NCI-H2227 (cell line): Measurements from ENCODE around the gene STX19.
"Not testable (repeated sequence)": the region's sequence is repeated elsewhere in the genome, so short reads cannot be mapped to it uniquely, and the experiment has no call there.

Experiments
- DNase-seq: peaks from one replicate; lab custom pipeline; 2025; ENCODE audit not compliant: unreplicated experiment; lab: John Stamatoyannopoulos, UW

Gene STX19, protein sequence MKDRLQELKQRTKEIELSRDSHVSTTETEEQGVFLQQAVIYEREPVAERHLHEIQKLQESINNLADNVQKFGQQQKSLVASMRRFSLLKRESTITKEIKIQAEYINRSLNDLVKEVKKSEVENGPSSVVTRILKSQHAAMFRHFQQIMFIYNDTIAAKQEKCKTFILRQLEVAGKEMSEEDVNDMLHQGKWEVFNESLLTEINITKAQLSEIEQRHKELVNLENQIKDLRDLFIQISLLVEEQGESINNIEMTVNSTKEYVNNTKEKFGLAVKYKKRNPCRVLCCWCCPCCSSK

DNA sequence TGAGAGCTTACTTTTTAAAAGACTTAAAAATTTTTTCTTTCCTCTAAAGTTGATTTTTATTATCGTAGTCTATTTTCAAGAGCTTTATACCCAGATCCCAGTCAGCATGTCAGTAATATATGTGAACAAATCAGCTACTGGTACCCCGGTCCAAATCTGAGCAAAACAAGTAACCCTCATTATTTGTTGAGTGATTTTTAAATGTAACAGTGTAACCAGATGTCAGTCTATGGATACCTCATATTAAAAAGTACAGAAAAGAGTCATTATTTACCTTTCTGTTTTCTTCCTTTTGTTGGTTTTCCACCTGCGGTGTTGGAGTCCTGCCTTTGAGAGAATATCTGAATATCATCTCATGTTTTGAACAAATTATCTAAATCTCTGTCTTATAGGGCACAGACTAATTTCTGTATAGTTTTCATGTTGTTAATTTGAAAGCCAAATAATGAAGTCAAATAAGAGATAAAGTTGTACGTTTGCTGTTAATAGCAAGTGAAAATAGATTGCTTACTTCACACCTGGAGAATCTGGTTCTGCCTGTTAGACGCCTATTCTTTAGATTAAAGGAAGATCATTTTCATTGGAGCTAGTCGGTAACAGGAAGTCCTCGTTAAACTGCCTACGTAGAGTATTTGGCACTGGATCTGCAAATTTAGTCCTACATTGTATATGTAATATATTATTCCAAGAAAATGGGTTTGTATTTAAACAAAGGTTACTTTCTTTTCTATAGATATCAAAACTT, at the start of gene STX19:
Gene STX19, minus strand, starts transcription at position 505 of the 745 bp plus-strand sequence. CDS start 13,328 bp downstream, outside the sequence.
- DNase-seq, result no peak

DNA sequence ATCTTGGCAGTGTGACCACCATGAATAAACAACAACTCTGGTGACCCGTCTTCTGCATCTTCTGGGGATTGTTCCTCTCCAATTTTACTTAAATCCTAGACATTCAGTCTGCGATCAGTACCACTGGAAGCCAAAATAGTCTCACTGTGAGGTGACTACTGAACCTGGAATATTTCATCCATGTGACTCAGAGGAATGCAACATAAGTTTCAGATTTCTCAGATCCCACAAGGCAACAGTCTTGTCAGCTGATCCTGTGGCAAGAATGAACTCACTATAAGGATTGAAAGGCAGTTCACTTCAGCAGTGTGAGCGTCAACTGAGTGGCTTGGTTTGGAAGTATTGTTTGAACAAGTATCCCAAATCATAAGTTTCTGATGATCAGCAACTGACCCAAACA, 47.7 kb upstream of the STX19 start:
- DNase-seq, result no peak

DNA sequence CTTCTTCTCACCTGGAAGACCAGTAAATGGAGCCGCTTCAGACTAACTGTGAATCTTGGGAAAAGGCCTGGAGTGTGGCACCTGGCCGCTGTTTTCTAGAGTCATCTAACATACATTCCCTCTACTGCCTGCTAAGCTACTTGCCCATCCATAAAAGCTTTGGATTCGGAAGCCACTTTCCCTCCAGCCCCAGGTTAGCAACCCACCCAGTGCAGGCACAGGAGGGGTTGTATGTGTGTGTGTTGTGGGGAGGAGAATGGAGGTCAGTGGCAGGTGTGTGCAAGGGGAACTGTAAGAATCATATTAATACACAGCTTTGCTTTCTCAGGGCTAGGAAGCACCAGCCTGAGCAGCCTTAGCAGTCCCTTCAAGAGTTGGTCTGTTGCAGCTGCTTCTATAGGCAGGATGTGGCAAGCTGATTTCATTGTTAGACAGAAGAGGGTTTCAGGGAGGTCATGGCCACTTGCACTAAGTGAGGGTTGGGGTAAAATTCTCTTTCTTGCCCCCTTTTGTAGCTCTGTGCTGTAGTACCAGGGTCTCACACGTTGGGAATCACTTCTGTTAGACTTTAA, 43.4 kb upstream of the STX19 start:
- DNase-seq, result no peak

DNA sequence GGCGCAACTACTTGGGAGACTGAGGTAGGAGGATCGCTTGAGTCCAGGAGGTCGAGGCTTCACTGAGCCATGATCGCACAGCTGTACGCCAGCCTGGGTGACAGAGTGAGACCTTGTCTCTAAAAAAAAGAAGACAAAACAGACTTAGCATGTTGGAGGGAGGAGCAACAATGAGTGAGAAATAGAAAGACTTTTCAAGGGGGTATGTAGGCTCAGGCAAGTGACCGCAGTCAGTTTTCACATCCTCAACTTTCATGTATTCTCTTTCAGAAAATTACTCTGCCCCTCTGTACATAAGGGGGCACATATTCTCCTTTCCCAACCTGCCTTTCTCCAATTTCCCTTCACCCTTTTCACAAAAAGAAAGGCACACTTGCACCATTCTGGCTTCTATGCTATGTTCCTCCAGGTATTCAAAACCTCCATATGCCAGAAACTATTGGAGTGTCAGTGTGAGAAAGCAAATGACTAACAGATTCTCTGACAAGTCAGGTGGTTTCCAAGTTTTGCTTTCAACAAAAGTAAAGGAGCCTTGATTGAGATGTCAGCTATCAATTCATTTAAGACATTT, 42.0 kb upstream of the STX19 start:
- no peak for DNase-seq

DNA sequence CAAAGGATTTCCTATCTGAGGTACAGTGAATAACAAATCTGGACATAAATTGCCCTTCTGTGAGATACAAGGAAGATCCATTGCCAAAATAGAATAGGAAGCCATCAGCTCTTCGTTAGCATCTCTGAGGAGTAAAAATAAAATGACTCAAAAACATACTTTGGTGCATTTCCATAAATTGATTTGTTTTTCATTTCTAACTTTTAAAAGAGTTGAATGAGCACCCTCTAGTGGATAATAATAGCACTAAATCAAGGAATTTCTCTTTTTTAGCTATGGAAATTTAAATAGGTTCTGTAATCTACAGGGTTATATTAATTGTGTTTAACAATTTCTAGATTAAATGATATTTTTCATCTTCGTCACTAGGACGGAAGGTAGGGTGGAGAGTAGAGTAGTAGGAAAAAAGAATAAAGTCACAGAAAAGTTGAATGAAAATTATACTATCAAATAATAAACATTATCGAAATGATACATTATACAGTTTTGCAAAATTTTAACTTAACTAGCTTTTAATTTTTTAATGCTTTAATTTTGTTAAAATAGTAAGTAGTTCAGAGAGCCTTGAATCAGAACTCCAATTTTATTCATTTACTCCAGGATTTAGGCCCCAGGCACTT, 40.9 kb upstream of the STX19 start:
- peak; percentile 15 for DNase-seq

DNA sequence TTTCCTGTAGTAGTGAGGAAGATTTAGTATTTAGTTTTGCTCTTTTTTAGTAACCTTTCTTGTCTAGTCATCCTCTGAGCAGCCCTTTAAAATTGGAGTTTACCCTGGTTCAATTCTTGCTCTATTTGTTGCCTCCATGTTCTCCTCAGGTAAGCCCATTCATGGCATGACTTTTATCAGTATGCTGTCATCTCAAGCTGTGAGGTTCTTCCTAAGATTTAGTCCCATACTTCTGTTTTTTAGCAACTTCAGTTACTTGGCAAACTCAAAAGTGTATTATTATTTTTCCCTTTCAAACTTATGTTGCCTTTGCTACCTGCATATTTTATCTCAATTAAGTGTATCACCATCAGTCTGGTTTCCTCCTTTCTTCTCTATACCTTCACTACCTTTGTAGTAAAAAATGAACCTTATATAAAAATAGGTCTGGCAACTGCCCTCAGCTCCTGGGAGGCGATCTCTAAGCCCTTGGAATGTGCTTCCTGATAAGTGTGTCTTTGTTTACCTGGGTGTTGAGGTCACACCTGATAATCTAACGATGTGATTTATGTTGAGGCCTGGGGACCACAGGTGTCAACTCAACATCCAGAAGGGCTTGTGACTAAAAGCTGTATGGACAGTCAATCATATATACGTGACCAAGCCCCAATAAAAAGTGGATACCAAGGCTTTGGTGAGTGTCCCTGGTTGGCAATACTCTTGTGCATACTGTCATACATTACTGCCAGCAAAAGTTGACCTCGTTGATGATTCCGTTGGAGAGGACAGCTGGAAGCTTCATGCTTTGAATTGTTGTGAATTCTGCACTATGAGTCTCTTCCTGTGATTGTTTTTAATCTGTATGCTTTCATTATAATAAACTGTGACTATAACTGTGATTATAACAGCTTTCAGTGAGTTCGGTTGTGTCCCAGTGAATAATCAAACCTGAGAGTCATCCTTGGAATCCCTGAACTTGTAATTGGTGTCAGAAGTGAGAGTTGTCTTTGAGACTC, 38.4 kb upstream of the STX19 start:
- no peak for DNase-seq

DNA sequence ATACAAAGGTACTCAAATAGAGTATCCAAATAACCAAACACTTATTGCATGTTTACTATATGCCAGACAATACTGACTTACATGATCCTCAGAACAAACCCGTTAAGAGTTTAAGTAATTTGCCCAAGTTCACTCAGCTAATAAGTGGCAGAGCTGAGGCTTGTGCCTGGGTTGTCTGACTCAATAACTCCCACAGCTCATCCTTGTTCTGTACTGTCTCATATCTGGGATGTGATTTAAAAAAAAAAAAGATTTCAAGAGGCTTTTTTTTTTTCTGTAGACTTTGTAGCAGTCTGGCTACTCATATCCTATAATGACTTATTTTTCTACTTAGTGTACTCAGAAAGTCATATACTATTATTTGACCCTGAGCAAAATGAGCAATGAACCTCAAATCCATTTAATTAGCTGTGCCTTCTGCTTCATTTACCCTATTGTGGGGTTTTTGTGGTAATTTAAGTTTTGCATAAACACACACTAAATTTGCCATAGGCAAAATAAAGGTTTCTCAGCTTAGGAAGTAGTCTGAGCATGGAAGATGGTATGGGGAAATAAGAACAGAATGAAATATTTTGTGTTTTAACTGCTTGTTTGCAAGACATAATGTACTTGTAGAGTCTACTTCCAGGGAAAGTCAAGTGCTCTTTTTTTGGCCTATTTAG, 37.6 kb upstream of the STX19 start:
- DNase-seq, result no peak

DNA sequence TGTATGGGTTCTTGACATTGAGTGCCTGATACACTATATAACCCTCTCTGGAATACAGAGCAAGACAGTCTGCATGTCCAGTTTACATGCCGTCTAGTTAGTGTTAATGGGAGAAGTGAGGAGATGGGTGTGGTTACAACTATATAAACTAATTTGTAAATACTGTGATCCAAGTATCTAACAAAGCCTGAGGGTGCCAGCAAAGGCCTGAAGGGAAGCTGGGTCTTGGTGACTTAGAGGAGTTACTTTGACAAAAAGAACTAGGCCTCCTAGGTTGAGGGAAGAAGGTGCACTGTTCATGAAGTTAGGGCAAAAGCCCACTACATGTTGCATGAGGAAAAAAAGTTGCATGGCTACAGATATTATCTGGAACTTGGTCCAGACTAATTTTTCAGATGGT, 36.7 kb upstream of the STX19 start:
- DNase-seq, result no peak

DNA sequence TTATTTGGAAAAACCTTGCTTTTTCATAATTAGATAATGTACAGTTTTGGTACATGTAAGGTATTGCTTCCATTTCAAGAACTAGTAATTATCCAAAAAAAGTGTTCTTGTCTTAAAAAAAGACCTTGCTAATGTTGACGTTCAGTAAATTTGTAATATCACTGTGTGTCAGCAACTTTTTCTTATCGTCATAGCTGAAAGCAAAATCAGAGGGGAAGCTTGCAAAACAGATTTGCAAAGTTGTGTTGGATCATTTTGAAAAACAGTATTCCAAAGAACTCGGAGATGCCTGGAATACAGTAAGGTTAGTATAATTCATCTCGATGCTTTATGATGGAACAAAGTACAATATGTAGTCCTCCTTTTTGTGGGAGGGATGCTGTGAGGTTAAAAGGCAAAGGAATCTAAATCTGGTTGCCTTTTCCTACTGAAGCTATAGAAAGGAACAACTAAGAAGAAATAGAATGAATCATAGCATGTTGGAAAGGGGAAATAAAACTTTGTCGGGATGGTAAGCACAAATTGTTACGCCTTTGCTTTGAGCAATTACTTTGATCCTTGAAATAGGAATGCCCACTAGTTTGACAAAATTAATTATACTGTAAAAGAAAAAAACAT, 36.0 kb upstream of the STX19 start:
- no peak for DNase-seq

DNA sequence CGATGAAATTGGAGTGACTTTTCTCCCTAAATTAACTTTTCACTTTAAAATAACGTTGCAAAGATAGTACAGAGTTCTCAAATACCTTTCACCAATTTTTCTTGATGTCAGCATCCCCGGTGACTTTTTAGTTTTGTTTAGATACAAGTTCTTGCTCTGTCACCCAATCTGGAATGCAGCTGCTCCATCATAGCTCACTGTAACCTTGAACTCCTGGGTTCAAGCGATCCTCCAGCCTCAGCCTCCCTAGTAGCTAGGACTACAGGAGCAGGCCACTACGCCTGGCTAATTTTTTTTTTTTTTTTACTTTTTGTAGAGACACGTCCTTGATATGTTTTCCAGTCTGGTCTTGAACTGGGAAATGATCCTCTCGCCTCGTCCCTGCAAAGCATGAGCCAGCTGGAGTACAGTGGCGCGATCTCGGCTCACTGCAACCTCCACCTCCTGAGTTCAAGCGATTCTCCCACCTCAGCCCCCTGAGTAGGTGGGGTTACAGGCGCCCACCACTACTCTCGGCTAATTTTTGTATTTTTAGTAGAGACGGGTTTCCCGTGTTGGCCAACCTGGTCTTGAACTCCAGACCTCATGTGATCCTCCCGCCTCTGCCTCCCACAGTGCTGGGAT, 35.2 kb upstream of the STX19 start:
- no peak for DNase-seq

DNA sequence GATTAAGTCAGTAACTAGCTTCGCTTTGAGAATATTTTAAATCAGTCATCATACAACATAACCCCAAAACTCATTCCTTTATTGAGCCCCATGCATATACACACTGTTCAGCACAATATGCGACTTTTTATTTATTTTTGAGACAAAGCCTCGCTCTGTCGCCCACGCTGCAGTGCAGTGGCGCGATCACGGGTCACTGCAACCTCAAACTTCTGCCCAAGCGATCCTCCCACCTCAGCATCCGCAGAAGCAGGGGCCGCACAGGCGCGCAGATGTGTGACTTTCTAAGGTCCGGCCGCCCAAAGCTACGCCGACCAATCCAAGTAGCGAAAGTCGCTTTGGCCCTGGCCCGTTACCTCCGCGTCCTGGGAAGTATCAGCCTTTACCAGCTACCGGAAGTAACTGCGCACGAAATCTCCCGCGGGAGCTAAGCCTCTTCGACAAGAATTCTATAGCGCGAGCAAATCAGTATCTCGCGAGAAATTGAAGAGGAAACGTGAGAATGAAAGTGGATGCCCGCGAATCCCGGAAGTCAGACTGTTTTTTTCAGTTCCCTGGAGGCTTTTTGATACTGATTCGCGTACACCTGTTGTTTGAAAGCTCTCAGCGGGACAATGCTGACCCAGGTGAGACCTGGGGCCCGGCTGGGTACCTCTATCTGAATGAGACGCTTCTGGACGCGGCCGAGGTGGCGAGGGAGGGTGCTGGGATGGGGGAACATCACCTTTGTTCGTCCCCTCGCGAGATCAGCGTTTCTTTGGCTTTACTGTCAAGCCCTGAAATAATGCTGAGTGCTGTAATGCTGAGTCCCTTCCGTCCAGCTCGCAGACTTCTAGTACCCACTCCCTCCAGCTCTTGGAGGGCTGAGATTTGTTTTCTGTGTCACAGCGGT, 34.4 kb upstream of the STX19 start, which contains the start of the genes DHFR2 and NSUN3:
Gene DHFR2, minus strand, starts transcription at position 404 of the 892 bp plus-strand sequence. CDS start 1,405 bp downstream, outside the sequence.
Gene NSUN3, plus strand, starts transcription at position 549 of the 892 bp plus-strand sequence. Its CDS starts 66 bp downstream, at position 615.
- DNase-seq, result peak; percentile 95

DNA sequence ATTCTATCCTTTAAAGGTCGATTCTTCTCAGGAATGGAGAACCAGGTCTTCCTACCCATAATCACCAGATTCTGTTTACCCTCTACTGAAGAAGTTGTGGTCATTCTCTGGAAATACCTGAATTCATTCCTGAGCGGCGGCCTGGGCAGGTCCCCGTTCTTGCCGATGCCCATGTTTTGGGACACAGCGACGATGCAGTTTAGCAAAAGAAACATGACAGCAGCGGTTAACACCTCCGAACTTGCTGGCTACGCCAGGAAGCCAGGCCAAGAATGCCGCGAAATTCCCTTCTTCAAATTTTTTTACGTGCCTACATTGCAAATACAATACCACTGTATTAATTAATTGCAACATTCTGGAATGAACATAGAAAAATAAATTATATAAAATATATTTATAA, 32.9 kb upstream of the STX19 start:
- no peak for DNase-seq

DNA sequence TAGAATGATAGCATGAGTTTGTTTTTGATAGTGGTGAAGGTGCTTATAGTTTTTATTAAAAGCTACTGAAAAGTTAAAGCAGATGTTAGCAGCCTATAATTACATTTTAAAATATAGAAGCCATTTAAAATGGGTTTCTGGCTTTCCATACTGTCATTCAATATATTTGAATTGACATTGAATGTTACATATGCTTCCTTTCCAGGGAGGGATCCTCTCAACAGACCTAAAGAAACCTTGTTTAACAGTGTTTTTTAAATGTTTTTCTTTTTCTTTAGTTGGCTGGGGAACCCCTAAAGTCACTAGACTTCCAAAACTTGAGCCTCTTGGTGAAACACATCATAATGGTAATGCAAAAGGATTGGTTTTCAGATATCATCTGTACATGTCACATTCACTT, 22.1 kb upstream of the STX19 start:
- no peak for DNase-seq

DNA sequence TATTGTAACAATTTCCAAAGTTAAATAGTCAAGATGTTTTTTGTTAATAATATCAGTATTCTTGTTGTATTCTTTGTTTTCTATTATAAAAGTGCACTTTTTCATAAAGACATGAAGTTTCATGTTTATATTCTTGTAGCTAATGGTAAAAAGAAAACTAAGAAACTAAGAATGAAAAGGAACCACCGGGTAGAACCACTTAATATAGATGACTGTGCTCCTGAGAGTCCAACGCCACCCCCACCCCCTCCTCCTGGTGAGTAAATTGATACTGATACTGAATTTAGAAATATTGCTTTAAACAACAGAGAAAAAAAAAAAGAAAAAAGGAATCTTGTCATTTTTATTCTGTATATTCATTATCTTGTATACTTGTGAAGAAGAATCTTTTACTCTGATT, 20.9 kb upstream of the STX19 start:
- DNase-seq, result no peak

DNA sequence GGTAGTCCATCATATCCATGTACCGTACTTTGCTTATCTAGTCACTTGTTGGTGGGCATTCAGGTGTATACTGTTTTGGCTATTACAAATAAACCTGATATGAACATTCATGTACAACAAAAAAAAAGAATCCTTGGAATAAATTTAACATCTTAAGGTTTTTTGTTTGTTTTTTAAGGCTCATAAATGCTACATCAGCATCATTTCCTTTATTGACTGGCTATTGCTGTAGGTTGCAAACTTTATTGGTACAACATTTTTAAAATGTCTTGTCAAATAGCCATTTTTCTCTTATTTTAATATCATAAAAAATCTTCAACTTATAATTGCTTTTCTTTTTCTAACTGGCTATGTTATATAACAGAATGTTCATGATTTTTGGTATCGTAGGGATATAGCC, 18.1 kb upstream of the STX19 start:
- no peak for DNase-seq

DNA sequence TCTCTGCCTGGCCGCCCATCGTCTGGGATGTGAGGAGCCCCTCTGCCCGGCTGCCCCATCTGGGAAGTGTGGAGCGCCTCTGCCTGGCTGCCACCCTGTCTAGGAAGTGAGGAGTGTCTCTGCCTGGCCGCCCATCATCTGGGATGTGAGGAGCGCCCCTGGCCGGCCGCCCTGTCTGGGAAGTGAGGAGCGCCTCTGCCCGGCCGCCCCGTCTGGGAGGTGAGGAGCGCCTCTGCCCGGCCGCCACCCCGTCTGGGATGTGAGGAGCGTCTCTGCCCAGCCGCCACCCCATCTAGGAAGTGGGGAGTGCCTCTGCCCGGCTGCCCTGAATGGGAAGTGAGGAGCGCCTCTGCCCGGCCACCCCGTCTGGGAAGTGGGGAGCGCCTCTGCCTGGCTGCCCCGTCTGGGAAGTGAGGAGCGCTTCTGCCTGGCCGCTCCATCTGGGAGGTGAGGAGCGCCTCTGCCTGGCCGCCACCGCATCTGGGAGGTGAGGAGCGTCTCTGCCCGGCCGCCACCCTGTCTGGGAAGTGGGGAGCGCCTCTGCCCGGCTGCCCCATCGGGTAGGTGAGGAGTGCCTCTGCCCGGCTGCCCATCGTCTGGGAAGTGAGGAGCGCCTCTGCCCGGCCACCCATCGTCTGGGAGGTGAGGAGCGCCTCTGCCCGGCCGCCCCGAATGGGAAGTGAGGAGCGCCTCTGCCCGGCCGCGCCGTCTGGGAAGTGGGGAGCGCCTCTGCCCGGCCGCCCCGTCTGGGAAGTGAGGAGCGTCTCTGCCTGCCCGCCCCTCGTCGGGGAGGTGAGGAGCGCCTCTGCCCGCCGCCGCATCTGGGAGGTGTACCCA, 15.9 kb upstream of the STX19 start:
- DNase-seq, result not testable (repeated sequence)

DNA sequence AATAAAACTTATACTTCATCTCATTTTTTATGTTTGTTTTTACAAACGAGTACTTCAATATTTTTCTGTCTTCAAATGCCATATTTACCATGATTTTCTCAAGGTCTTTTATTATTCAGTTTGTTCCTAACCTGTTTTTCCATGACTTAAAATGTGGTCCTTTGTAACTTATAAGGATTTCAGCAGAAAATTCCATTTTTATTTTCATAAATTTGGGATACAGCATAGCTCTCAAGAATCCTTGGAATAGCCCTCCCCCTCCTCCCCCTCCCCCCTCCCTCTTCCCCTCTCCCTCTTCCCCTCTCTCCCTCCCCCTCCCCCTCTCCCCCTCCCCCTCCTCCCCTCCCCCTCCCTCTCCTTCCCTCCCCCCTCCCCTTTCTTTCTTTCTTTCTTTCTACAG, 14.9 kb upstream of the STX19 start:
- no peak for DNase-seq
